KOPT-K1 (cell line): ENCODE data around the gene TRIAP1.

ENCODE experiments used
- H3K27ac ChIP-seq: fragments of 200-600 bp; sonication (generic); 2 replicates; pipeline ENCODE4 v1.5.1; 2016; ENCODE audit warnings: antibody characterized with exemption, mild to moderate bottlenecking, low read depth, low read length; ENCODE audit not compliant: poor library complexity, severe bottlenecking
- H3K36me3 ChIP-seq: fragments of 200-600 bp; sonication (generic); 2 replicates; pipeline ENCODE4 v1.5.1; 2017; ENCODE audit warnings: antibody characterized with exemption, mild to moderate bottlenecking, low read length, moderate library complexity; ENCODE audit not compliant: insufficient read depth
- H3K9me3 ChIP-seq: fragments of 200-600 bp; sonication (generic); 2 replicates; pipeline ENCODE4 v1.5.1; 2017; ENCODE audit warnings: antibody characterized with exemption, low read length, mild to moderate bottlenecking; ENCODE audit not compliant: insufficient read depth, poor library complexity, severe bottlenecking

TRIAP1 gene

DNA sequence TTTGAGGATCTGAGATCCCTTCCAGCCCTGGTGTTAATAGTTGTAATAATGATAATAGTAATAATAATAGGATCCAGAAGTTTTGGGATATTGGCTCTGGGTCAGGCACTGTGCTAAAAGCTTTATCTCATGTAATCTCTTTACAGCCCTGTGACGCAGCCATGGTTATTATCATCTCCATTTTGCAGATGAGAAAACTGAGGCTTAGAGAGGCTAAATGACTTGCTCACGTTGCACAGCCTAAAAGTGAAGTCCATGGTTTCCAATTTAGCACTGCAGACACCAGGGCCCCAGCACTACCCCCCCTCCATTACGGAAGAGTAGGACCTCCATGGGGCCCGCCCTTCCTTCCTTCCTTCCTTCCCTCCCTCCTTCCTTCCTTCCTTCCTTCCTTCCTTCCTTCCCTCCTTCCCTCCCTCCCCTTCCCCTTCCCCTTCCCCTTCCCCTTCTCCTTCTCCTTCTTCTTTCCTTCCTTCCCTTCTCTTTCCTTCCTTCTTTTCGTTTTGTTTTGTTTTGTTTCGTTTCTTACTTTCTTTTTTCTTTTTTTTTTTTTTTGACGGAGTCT is 23.2 kb downstream of the TRIAP1 start:
- no peaks in the 10 kb centered on the region for H3K36me3 ChIP-seq
- H3K9me3 ChIP-seq, result no peaks in the 10 kb centered on the region

DNA sequence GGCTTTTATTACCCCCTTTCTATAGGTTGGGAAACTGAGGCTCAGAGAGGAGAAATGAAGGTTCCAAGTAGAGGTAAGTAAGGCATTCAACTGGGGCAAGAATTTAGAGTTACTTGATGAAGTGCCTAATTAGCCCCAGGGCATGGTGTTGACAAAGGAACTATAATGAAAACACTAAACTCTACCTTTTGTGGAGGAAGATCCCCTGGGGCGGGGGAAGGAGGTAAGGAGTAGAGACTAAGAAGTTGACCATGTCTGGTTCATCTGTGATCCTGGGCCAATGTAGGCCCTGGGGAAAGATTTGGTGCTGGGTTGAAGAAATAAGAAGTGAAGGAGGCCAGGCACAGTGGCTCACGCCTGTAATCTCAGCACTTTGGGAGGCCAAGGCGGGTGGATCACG is 24.5 kb downstream of the TRIAP1 start:
- H3K36me3 ChIP-seq, result no peaks in the 10 kb centered on the region
- H3K27ac ChIP-seq, result no peak overlapping the region
- no peaks in the 10 kb centered on the region for H3K9me3 ChIP-seq

More for the DNA sequence above, 23.2 kb downstream of the TRIAP1 start:
- H3K27ac ChIP-seq, result no peak overlapping the region

DNA sequence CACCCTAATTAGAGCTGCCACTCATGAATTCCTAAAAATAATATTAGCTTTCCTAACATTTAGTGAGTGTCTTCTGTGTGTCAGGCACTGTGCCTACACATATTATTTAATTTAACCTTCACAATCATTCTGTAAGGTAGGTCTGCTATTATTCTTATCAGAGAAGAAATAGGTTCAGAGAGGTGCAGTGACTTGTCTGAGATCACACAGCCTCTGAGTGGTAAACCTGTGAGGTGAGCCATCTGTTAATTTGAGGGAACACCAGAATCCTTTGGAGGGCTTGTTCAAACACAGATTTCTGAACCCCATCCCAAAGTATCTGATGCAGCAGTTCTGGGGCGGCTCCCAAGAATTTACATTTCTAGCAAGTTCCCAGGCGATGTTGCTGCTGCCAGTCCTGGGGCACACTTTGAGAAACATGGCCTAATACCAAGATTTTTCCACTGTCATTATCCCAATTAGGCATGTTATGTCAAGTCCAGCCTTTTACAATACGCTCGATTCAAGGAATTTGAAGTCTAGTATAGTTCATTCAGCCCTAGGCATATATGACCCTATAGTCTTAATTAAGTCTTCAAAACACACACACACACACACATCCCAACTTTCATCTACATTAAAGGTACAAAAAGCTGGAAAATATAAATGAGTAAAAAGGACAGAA is 28.1 kb downstream of the TRIAP1 start:
- no peaks in the 10 kb centered on the region for H3K9me3 ChIP-seq
- no peak overlapping the region for H3K27ac ChIP-seq
- no peaks in the 10 kb centered on the region for H3K36me3 ChIP-seq

DNA sequence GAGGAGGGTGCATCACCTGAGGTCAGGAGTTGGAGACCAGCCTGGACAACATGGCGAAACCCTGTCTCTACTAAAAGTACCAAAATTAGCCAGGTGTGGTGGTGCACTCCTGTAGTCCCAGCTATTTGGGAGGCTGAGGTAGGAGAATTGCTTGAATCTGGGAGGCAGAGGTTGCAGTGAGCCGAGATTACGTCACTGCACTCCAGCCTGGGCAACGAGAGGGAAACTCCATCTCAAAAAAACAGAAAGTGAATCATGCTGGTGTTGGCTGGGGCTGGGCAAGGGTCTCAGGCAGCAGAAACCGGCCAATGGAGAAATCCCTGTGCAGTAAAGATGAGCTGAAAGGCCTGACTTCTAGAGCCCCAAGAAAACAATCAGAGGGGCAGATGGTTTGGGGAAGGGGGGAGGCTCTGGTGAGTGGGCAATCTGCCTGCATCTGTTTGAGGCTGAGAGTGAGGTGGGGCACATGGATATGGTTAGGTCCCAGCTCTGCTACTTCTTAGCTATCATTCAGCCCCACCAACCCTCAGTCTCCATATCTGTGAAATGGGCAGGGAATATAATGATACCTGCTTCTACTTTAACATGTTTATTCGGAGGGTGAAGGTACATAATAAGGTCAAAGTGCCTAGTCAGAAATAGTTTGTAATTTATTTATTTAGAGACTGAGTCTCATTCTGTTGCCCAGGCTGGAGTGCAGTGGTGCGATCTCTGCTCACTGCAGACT is 29.5 kb downstream of the TRIAP1 start:
- Histone ChIP-seq H3K27ac (no peak overlapping the region), H3K9me3 (no peaks in the 10 kb centered on the region), H3K36me3 (no peaks in the 10 kb centered on the region)

DNA sequence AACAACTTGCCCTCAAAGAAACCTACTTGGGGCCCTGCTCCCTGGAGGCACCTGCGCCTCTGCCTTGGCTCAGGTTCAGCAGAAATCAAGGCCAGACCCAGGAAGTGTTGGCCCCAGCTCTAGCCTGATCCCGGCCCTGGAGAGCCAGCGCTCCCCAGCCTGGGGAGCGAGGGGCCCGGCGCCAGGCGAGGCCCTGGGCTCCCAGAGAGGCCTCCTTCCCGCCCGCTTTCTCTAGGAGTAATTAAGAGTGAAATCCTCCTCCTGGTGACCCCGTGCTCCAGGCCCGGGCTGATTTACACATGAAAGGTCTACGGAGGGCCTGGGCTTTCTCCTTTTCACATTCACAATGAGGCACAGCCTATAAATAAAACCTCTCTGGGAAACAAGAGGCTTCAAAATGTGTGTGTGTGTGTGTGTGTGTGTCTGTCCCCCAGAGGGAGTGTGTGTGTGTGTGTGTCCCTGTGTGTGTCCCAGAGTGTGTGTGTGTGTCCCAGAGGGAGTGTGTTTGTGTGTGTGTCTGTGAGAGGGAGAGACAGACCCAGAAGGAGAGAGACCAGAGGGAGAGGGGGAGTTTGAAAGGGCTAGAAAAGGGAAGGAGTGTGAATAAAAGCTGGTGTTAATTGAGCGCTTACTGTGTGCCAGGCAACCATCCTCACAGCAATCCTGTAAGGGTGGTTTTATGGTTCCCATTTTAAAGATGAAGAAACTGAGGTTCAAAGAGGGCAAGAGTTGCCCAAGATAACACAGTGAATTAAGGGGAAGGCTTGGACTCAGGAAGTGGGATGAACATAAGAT is 32.1 kb downstream of the TRIAP1 start:
- no peaks in the 10 kb centered on the region for H3K36me3 ChIP-seq
- no peak overlapping the region for H3K27ac ChIP-seq
- H3K9me3 ChIP-seq, result no peaks in the 10 kb centered on the region

DNA sequence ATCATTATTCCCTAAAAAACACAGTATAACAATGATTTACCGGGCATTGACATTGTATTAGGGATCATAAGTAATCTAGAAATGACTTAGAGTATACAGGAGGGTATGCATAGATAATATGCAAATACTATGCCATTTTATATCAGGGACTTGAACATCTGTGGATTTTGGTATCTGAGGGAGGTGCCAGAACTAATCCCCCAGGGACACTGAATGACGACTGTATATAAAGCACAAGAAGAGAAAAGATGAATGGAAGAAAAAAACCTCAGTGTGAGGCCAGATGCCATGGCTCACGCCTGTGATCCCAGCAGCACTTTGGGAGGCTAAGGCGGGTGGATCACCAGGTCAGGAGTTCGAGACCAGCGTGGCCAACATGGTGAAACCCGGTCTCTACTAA is 33.8 kb downstream of the TRIAP1 start:
- Histone ChIP-seq H3K9me3 (no peaks in the 10 kb centered on the region), H3K36me3 (no peaks in the 10 kb centered on the region), H3K27ac (no peak overlapping the region)

DNA sequence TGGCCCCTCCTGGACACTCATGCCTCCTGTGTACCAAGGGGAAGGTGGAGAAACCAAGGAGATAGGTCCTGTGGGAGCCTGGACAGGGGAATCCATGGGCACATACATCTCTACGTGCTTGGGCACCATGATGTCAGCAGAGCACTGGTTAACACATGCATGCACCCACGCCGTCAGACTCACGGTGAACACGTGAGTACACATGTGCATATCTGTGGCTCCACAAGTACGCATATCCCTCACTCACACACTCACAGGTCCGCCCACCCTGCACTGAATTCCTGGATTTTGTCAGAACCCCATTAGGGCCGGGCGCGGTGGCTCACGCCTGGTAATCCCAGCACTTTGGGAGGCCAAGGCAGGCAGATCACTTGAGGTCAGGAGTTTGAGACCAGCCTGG is 37.4 kb downstream of the TRIAP1 start:
- no peak overlapping the region for H3K27ac ChIP-seq
- H3K36me3 ChIP-seq, result no peaks in the 10 kb centered on the region
- no peaks in the 10 kb centered on the region for H3K9me3 ChIP-seq

DNA sequence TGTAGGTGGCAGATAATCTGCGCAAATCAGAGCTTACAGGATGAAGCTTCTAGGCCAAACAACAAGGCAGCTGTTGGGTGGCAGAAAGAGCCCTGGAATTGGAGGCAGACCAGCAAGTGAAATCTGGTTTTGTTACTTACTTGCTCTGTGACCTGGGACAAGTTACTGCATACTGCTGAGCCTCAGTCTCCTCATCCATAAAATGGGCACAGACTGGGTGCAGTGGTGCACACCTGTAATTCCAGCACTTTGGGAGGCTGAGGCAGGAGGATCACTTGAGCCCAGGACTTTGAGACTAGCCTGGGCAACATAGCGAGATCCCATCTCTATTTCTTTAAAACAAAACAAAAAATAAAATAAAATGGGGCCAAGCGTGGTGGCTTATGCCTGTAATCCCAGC is 39.6 kb downstream of the TRIAP1 start:
- Histone ChIP-seq H3K9me3 (no peaks in the 10 kb centered on the region), H3K27ac (no peak overlapping the region), H3K36me3 (no peaks in the 10 kb centered on the region)

DNA sequence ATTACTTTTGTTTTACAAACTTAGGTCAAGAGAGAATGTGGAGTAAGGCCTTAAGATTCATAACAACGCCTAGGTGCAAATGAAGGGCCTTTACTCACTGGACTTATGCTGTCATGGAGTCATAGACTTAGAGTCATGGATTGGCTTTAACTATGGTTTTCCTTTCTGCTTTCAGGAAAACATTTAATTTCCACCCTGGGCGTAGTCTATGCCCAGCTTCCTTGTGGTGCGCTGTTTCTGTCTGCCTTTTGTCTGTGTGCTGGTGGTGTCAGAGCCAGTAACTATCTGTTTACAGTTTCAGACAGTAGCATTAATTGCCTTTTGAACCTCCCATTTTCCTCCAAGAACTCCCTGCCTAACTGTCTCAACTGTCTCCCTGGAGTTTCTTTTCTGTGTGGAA is 40.1 kb downstream of the TRIAP1 start:
- Histone ChIP-seq H3K27ac (no peak overlapping the region), H3K36me3 (no peaks in the 10 kb centered on the region), H3K9me3 (no peaks in the 10 kb centered on the region)

DNA sequence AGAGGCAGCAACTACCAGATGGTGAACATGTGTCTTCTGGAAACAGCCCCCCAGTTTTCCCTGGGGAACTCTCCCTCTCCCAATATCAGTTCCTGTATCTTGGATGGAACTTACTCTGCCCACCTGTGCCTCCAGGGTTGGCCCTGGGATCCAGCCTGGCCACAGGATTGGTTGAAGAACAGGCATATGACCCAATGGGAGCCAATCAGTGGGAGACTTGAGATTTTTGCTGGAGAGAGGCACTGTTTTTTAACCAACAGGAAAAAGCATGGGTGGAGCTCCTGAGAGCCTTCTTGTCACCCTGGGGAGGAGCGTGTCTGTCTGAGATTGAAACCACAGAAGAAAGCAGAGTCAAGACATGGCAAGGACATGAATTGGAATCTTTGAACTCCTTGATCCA is 41.9 kb downstream of the TRIAP1 start:
- Histone ChIP-seq H3K9me3 (peaks cover 5% of the 10 kb centered on the region), H3K36me3 (no peaks in the 10 kb centered on the region), H3K27ac (no peak overlapping the region)

DNA sequence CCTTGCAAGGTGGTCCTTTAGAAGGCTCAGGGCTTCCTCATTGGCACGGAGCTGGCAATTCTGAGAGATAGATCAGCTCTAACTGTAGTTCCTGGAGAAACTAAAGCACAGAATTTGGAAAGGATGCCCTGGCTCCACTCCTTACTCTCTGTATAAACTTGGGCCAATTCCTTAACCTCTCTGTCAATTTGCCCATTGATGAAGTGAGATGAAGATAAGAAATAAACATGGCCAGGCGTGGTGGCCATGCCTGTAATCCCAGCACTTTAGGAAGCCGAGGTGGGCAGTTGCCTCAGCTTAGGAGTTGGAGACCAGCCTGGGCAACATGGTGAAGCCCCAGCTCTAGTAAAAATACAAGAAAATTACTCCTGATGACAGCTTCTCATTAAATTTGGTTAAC is 42.3 kb downstream of the TRIAP1 start:
- Histone ChIP-seq H3K9me3 (peaks cover 5% of the 10 kb centered on the region), H3K36me3 (no peaks in the 10 kb centered on the region), H3K27ac (no peak overlapping the region)

DNA sequence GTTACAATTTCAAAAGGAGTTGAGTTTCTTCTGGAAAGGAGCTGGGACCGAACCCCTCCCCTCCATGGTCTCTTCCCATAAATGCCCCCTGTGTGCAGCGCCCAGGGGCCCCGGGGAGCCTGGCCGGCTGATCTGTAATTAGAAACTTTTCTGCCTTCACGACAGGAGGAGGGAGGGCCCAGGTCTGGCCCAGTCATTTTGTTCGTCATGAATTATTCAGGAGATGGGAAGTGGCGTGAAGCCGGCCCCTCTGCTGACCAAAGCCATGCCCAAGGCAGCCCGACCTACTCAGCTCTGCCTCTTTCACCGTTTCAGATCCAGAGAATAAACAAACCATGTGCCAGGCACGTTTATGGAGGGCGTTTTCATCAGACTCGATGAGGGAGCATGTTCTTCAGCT is 44.0 kb downstream of the TRIAP1 start:
- Histone ChIP-seq H3K36me3 (no peaks in the 10 kb centered on the region), H3K9me3 (peaks cover 5% of the 10 kb centered on the region), H3K27ac (no peak overlapping the region)

DNA sequence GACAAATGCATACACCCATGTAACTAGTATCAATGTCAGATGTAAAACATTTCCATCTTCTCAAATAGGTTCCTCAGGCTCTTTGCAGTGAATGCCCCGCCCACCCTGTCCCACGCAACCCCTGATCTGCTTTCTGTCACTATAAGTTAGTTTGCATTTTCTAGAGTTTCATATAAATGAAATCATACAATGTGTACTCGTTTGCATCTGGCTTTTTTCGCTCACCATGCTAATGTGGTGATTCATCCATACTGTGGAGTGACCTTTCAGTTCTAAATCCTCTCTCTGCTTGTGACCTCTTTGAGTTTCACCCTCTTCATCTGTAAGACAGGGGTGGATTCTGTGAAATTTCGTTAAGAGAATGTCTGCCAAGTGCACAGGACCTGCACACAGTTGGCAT is 46.7 kb downstream of the TRIAP1 start:
- Histone ChIP-seq H3K27ac (no peak overlapping the region), H3K9me3 (peaks cover 5% of the 10 kb centered on the region), H3K36me3 (no peaks in the 10 kb centered on the region)

DNA sequence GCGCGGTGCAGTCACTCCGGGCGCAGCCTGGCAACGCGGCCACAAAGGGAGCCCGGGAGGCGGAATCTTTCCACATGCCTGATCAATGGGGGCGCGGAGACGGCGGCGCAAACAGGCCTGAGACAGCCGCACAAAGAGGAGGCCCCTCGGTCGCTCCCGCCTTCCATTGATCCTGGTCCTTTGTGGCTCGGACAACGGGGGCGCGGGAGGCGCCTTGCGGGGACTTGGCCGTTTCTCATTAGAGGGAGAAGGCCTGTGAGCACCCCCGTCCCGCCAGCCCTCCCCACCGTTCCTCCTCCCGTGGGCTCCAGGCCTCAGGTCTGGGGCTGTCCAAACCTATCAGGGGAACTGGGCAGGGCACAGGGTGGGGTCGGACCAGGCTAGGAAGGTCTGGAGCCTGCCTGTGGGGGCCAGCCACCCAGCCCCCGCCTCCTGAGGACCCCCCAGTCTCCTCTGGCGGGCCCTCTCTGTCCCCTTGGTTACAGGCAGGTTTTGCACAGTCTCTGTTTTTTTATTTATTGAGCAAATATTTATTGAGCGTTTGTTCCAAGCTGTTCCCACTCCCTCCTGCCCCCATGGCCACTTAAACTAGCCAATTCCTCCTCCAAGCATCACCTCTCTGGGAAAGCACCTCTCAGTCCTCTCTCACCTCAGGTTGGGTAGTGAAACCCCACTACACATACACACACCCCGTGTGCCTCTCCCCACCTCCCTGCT is 48.2 kb downstream of the TRIAP1 start:
- no peaks in the 10 kb centered on the region for H3K36me3 ChIP-seq
- H3K9me3 ChIP-seq, result peaks cover 5% of the 10 kb centered on the region
- H3K27ac ChIP-seq, result no peak overlapping the region
